Panc1 (cell line): ENCODE measurements around the gene ZNF146. TPM values are rescaled to one million over a fixed set of nuclear protein-coding genes. Genes with fewer than 3 reads are reported as not detected.

Experiments
- ATAC-seq: fragments of 200-7000 bp; cut with Tn5 transposase; 2 replicates; pipeline ENCODE4 v1.9.1; 2020; ENCODE audit warnings: mild to moderate bottlenecking, moderate library complexity
- BruUV-seq: library from RNA; stranded (reverse); fragments of 400-500 nt; replicated peaks from 2 replicates; lab custom pipeline; 2021; lab: Mats Ljungman, UMichigan
- CTCF ChIA-PET: fragments of 300-600 bp; sonication (Branson Sonifier 250); formaldehyde crosslinking; loops from one replicate; lab custom pipeline; 2022; ENCODE audit warnings: antibody characterized with exemption; lab: Charles Lee
- POLR2A ChIA-PET: fragments of 300-600 bp; sonication (Branson Sonifier 250); formaldehyde crosslinking; loops from one replicate; lab custom pipeline; 2022; ENCODE audit warnings: antibody characterized with exemption; lab: Charles Lee
- DNase-seq: peaks from one replicate; pipeline ENCODE4 v3.0.0-alpha.2; 2010; ENCODE audit warnings: low read depth, low spot score
- H3K27ac ChIP-seq: 2 replicates; pipeline ENCODE4 v1.5.1; 2011; ENCODE audit warnings: mild to moderate bottlenecking, low read length, inconsistent platforms
- H3K27me3 ChIP-seq: fragments of 200-500 bp; sonication (Bioruptor generic); 2 replicates; pipeline ENCODE4 v1.6.0; 2014; ENCODE audit warnings: low read length, inconsistent platforms; ENCODE audit not compliant: control insufficient read depth, insufficient read depth
- H3K36me3 ChIP-seq: fragments of 200-500 bp; sonication (Bioruptor generic); 2 replicates; pipeline ENCODE4 v1.5.1; 2014; ENCODE audit warnings: inconsistent platforms, mild to moderate bottlenecking, low read length, moderate library complexity; ENCODE audit not compliant: control insufficient read depth, insufficient read depth
- H3K4me1 ChIP-seq: 2 replicates; pipeline ENCODE4 v1.5.1; 2011; ENCODE audit warnings: inconsistent platforms, mild to moderate bottlenecking, low read length, moderate library complexity; ENCODE audit not compliant: control insufficient read depth, insufficient read depth
- H3K4me3 ChIP-seq, 2 experiments: 2 replicates each; pipeline ENCODE4 v1.5.1; 2011 to 2012; ENCODE audit warnings: low read depth in 2 of 2, low read length in 2 of 2, mild to moderate bottlenecking in 2 of 2, inconsistent platforms in 1 of 2, moderate library complexity in 1 of 2
- H3K9me3 ChIP-seq: fragments of 200-500 bp; sonication (Bioruptor generic); 2 replicates; pipeline ENCODE4 v1.5.1; 2014; ENCODE audit warnings: low read depth, mild to moderate bottlenecking, inconsistent platforms, low read length, moderate library complexity; ENCODE audit not compliant: control insufficient read depth, insufficient read depth
- CTCF ChIP-seq: fragments of 450-650 bp; IDR thresholded peaks from 2 replicates; pipeline ENCODE4 v1.5.1; 2017; ENCODE audit warnings: mild to moderate bottlenecking
- POLR2AphosphoS5 ChIP-seq: IDR thresholded peaks from 2 replicates; pipeline ENCODE4 v1.6.1; 2012; ENCODE audit warnings: mild to moderate bottlenecking, low read depth, low read length, moderate library complexity
- REST ChIP-seq, 2 experiments: IDR thresholded peaks; 2 replicates each; pipeline ENCODE4 v1.6.1; 2011 to 2012; ENCODE audit warnings: low read depth in 2 of 2, control low read depth in 1 of 2, low read length in 1 of 2, mild to moderate bottlenecking in 1 of 2, moderate library complexity in 1 of 2; ENCODE audit not compliant: insufficient read depth in 1 of 2
- SIN3A ChIP-seq: IDR thresholded peaks from 2 replicates; pipeline ENCODE4 v1.6.1; 2012; ENCODE audit warnings: low read depth, mild to moderate bottlenecking, low read length, moderate library complexity, borderline replicate concordance; ENCODE audit not compliant: insufficient read depth
- TCF7L2 ChIP-seq: IDR thresholded peaks from 2 replicates; pipeline ENCODE4 v1.6.1; 2011; ENCODE audit warnings: mild to moderate bottlenecking, low read depth, low read length, inconsistent platforms
- in situ Hi-C: cut with HindIII; loops from 2 replicates; pipeline ENCODE4 v1.10.0; 2016; ENCODE audit warnings: low sequenced_read_pairs, low pct_unique_long_range_greater_than_20kb
- intact Hi-C: fragments of 100-400 bp; cut with micrococcal nuclease; formaldehyde crosslinking; loops from one replicate; pipeline ENCODE4 v1.10.0; 2022; ENCODE audit not compliant: unreplicated experiment
- total RNA-seq: library from RNA; stranded (reverse); gene quantifications from one replicate; pipeline ENCODE4 v1.2.1, GENCODE V29; 2021; ENCODE audit not compliant: unreplicated experiment

Gene ZNF146
- total RNA-seq, 1 experiment from 2014 or later, result 121 TPM

- no peak for TF ChIP-seq SIN3A
- no peak for TF ChIP-seq POLR2AphosphoS5
- TF ChIP-seq CTCF, result no peak
- TF ChIP-seq TCF7L2, result no peak
- no peak for TF ChIP-seq REST (IDR thresholded peaks at IDR 0.05; ENCODE audit: insufficient read depth in 1 of 2, low read depth in 2 of 2, low read length in 1 of 2)
- no peak for ATAC-seq
- Histone ChIP-seq H3K27me3 (no peaks in the 10 kb centered on the region), H3K4me3 (no peak overlapping the region), H3K27ac (no peak overlapping the region), H3K36me3 (no peaks in the 10 kb centered on the region), H3K4me1 (no peaks in the 10 kb centered on the region), H3K9me3 (no peaks in the 10 kb centered on the region)
- intact Hi-C loops (no loop called here), in situ Hi-C loops (no loop called here)
- CTCF ChIA-PET, result no interaction called here
- DNase-seq, result no peak
- BruUV-seq, result no TSS peak
- POLR2A ChIA-PET, result no interaction called here
Observed at GRCh38 chr19:36252047-36252446, 37.1 kb downstream of the ZNF146 start.

GRCh38 chr19:36254848-36255247, 39.9 kb downstream of the ZNF146 start:
- BruUV-seq, result no TSS peak
- intact Hi-C loops (no loop called here), in situ Hi-C loops (no loop called here)

More at GRCh38 chr19:36254848-36255247, 39.9 kb downstream of the ZNF146 start:
- Histone ChIP-seq H3K9me3 (no peaks in the 10 kb centered on the region), H3K27ac (no peak overlapping the region), H3K36me3 (no peaks in the 10 kb centered on the region), H3K4me3 (no peak overlapping the region), H3K27me3 (no peaks in the 10 kb centered on the region), H3K4me1 (no peaks in the 10 kb centered on the region)
- DNase-seq, result no peak
- CTCF ChIA-PET, result no interaction called here
- no peak for TF ChIP-seq REST (IDR thresholded peaks at IDR 0.05; ENCODE audit: insufficient read depth in 1 of 2, low read depth in 2 of 2, low read length in 1 of 2)
- TF ChIP-seq TCF7L2, result no peak
- TF ChIP-seq POLR2AphosphoS5, result no peak
- TF ChIP-seq CTCF, result no peak
- no peak for TF ChIP-seq SIN3A
- POLR2A ChIA-PET, result no interaction called here
- ATAC-seq, result no peak
